ENCODE measurements around the gene SHMT2. TPM values are rescaled to one million over a fixed set of nuclear protein-coding genes. Genes with fewer than 3 reads are reported as not detected.

The SHMT2 gene
- total and polyA plus RNA-seq, 2 experiments from 2014 or later = 59.9 to 110 TPM

- Histone ChIP-seq H3K27me3 (peaks cover 72% of the 10 kb centered on the region), H3K4me1 (ENCODE audit: low read depth) (peaks cover 10% of the 10 kb centered on the region), H3K27ac (no peak overlapping the region), H3K9me3 (ENCODE audit: low read depth) (no peaks in the 10 kb centered on the region), H3K4me3 (no peak overlapping the region), H3K36me3 (peaks cover 17% of the 10 kb centered on the region)
- TF ChIP-seq, protein P1, sequence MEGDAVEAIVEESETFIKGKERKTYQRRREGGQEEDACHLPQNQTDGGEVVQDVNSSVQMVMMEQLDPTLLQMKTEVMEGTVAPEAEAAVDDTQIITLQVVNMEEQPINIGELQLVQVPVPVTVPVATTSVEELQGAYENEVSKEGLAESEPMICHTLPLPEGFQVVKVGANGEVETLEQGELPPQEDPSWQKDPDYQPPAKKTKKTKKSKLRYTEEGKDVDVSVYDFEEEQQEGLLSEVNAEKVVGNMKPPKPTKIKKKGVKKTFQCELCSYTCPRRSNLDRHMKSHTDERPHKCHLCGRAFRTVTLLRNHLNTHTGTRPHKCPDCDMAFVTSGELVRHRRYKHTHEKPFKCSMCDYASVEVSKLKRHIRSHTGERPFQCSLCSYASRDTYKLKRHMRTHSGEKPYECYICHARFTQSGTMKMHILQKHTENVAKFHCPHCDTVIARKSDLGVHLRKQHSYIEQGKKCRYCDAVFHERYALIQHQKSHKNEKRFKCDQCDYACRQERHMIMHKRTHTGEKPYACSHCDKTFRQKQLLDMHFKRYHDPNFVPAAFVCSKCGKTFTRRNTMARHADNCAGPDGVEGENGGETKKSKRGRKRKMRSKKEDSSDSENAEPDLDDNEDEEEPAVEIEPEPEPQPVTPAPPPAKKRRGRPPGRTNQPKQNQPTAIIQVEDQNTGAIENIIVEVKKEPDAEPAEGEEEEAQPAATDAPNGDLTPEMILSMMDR (IDR thresholded peaks at IDR 0.05; ENCODE audit: low read depth, low read length) = peak; percentile 23
- peak in 1 of 2 donors; percentile 82 for DNase-seq (ENCODE audit: low read depth in 1 of 2, low spot score in 1 of 2)
Observed at GRCh38 chr12:57235017-57235727, 5.7 kb downstream of the SHMT2 start.

- no peak for DNase-seq (ENCODE audit: low read depth in 1 of 2, low spot score in 1 of 2)
- H3K9me3 ChIP-seq (ENCODE audit: low read depth) = no peaks in the 10 kb centered on the region
- peaks cover 10% of the 10 kb centered on the region for H3K4me1 ChIP-seq (ENCODE audit: low read depth)
- H3K27me3 ChIP-seq = peaks cover 77% of the 10 kb centered on the region
- H3K36me3 ChIP-seq = peaks cover 17% of the 10 kb centered on the region
- H3K27ac ChIP-seq = no peak overlapping the region
- no peak overlapping the region for H3K4me3 ChIP-seq
- TF ChIP-seq, protein P1 (IDR thresholded peaks at IDR 0.05; ENCODE audit: low read depth, low read length) = no peak
Observed at GRCh38 chr12:57235728-57236131, 6.2 kb downstream of the SHMT2 start.

DNA sequence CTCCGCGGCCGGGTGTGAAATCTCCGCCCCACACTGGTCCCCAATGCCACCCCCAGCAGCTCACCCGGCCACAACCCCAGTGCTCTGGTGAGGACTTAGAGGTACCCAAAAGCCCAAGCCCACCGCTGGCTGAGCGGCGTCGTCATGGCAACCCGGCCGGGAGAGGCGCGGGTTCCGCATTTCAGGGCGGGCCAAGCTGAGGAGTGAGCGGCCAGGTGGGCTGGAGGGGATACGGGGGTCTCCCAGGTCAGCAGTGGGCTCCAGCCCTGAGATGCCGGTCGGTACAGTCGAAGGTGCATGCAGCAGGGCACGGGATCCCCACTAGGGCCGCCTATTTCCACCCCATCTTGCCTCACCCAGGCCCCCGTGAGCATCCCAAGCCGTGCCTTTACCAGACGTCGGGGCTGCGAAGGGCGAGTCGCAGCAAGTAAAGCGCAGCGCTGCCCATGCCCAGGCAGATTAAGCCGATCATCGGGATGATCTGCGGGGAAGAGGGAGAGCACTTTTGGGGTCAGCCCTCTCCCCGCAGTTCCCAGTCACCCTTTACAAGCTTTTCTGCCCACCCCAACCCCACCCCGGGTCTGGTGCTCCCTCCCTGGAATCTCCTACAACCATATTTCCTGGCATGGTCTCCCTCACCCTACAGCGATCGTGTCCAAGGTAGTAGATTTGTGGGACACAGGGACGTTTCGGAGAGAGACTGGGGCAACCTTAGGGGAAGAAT is 6.9 kb downstream of the SHMT2 start:
- TF ChIP-seq, protein P1 (IDR thresholded peaks at IDR 0.05; ENCODE audit: low read depth, low read length) = no peak
- Histone ChIP-seq H3K36me3 (peaks cover 17% of the 10 kb centered on the region), H3K4me3 (no peak overlapping the region), H3K27me3 (peaks cover 84% of the 10 kb centered on the region), H3K27ac (no peak overlapping the region), H3K4me1 (ENCODE audit: low read depth) (peaks cover 10% of the 10 kb centered on the region), H3K9me3 (ENCODE audit: low read depth) (no peaks in the 10 kb centered on the region)
- no peak for DNase-seq (ENCODE audit: low read depth in 1 of 2, low spot score in 1 of 2)

DNA sequence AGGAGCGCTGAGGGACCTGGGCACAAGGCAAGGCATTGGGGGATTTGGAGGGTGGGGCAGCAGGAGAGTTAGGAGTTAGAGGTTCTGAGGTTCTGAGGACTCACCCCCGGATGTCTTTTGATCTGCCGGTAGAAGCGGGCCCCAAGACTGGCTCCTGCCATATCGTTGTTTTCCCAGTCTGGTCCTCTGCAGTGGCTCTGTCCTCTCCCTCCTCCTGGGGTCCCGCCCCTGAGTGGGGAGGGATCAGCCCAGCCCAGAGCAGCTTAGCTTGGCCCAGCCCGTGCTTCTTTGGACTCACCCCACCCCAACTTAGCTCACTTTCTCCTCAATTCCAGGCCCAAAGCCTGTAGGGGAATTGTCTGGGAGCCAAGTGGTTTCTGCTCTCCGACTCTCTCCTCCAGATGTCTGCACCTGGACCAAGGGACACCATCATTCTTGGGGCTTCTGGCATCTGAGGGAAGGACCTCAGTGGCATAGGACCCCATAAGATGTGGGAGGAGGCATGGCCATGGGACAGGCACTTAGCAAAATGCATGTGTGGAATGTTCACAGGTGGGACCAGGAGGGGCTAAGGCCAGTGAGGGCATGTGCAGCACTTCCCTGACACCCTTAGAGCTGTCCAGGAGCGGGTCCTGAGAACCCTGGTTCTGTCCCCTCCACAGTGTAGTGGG is 7.5 kb downstream of the SHMT2 start:
- Histone ChIP-seq H3K9me3 (ENCODE audit: low read depth) (no peaks in the 10 kb centered on the region), H3K27me3 (peaks cover 91% of the 10 kb centered on the region), H3K4me1 (ENCODE audit: low read depth) (peaks cover 10% of the 10 kb centered on the region), H3K27ac (no peak overlapping the region), H3K36me3 (peaks cover 17% of the 10 kb centered on the region), H3K4me3 (no peak overlapping the region)
- TF ChIP-seq, protein P1 (IDR thresholded peaks at IDR 0.05; ENCODE audit: low read depth, low read length) = no peak
- DNase-seq (ENCODE audit: low read depth in 1 of 2, low spot score in 1 of 2) = no peak

DNA sequence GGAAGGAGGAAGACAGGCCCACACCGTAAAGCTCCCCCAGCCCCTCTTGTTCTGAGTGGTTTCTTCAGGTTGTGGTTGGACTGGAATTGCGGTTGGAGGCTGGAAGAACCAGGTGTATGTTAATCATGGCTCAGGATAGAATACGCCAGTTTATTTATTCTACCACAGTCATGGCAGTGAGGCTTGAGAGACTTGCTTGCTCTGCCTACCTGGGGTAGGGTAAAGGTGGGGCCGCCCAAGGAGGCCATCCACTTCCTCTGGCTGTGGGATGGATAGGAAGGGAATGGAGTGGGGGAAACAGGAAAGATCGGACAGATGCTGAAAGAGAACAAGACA is 8.1 kb downstream of the SHMT2 start:
- TF ChIP-seq, protein P1 (IDR thresholded peaks at IDR 0.05; ENCODE audit: low read depth, low read length) = no peak
- no peak for DNase-seq (ENCODE audit: low read depth in 1 of 2, low spot score in 1 of 2)
- Histone ChIP-seq H3K27ac (no peak overlapping the region), H3K4me1 (ENCODE audit: low read depth) (peaks cover 10% of the 10 kb centered on the region), H3K9me3 (ENCODE audit: low read depth) (no peaks in the 10 kb centered on the region), H3K27me3 (peaks cover 96% of the 10 kb centered on the region), H3K4me3 (no peak overlapping the region), H3K36me3 (peaks cover 13% of the 10 kb centered on the region)

Measured in cardiac muscle cell (in vitro differentiated cells and primary cell).